ENCODE data around the gene PHYHD1. TPM values are rescaled to one million over a fixed set of nuclear protein-coding genes. Genes with fewer than 3 reads are reported as not detected.

Gene PHYHD1
- polyA plus RNA-seq, 3 donors = 41.6 to 58.1 (median 51.5) TPM

GRCh38 chr9:128916204-128916603 lies 4.6 kb upstream of the PHYHD1 start:
- H3K27ac ChIP-seq (ENCODE audit: low read depth, low read length) = no peak overlapping the region

DNA sequence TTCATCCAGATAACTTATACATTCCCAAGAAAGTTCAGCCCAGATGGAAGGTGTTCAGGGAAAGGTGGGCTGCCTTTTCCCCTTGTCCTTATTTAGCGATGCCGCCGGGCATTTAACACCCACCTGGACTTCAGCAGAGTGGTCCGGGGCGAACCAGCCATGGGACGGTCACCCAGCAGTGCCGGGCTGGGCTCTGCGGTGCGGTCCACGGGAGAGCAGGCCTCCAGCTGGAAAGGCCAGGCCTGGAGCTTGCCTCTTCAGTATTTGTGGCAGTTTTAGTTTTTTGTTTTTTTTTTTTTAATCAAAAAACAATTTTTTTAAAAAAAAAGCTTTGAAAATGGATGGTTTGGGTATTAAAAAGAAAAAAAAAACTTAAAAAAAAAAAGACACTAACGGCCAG lies 4.0 kb upstream of the PHYHD1 start:
- 73 to 80% (median 80%) methylated on average over 11 of the region's 11 CpGs for WGBS, 3 donors
- no peak overlapping the region for H3K27ac ChIP-seq (ENCODE audit: low read depth, low read length)

More at GRCh38 chr9:128916204-128916603, 4.6 kb upstream of the PHYHD1 start:
- 53 to 72% (median 58%) methylated on average over 17 to 18 of the region's 18 CpGs for WGBS, 3 donors

DNA sequence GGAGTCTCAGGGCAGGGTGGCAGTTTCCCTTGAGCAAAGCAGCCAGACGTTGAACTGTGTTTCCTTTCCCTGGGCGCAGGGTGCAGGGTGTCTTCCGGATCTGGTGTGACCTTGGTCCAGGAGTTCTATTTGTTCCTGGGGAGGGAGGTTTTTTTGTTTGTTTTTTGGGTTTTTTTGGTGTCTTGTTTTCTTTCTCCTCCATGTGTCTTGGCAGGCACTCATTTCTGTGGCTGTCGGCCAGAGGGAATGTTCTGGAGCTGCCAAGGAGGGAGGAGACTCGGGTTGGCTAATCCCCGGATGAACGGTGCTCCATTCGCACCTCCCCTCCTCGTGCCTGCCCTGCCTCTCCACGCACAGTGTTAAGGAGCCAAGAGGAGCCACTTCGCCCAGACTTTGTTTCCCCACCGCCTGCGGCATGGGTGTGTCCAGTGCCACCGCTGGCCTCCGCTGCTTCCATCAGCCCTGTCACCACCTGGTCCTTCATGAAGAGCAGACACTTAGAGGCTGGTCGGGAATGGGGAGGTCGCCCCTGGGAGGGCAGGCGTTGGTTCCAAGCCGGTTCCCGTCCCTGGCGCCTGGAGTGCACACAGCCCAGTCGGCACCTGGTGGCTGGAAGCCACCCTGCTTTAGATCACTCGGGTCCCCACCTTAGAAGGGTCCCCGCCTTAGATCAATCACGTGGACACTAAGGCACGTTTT lies 3.5 kb upstream of the PHYHD1 start:
- 41 to 66% (median 61%) methylated on average over 26 of the region's 26 CpGs for WGBS, 3 donors
- no peak overlapping the region for H3K27ac ChIP-seq (ENCODE audit: low read depth, low read length)

- 26 to 60% (median 36%) methylated on average over 2 of the region's 2 CpGs for WGBS, 3 donors
- H3K27ac ChIP-seq (ENCODE audit: low read depth, low read length) = no peak overlapping the region
Observed at GRCh38 chr9:128918921-128919320, 1.9 kb upstream of the PHYHD1 start.

GRCh38 chr9:128919402-128920089 lies 1.2 kb upstream of the PHYHD1 start:
- no peak overlapping the region for H3K27ac ChIP-seq (ENCODE audit: low read depth, low read length)
- WGBS, 3 donors = 59 to 76% (median 73%) methylated on average over 14 of the region's 14 CpGs

DNA sequence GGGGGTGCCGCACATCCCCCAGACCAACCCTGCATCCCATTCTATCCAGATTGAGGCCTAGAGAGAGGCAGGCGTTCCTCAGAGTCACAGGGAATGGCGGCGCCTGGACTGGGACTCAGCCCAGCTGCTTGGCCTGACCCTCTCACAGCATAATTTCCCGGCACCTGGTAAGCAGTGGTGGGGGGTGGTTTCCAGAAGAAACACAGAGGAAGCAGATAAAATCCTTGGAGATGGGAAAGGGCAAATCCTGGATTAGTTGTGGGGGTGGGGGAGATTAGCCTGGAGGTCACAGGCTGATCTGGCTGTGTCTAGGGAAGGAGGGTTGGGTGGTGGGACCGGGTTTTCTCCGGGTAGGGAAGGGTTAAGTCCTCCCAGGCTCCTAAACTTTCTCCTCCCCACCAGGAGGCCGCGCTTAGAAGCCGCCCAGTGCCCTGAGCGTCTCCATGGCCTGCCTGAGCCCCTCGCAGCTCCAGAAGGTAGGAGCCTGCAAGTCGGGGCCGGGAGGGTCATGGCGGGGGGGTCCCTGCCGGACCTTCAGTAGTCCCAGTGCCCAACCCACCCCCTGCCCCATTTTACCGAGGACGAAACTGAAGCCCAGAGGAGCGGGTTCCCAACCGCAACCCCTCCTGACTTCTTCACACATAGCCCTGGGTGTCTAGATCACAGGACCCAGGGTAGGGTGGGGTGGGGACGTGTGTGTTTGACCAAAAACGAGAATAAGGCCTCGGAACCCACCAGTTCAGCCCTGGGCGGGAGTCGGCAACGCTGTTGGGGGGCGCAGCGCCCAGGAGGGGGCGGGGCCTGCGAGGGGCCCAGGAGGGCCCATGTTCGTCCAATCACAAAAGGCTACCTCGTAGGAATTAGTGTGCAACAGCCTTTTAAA lies 1.3 kb downstream of the PHYHD1 start:
- peak overlapping the region; percentile 57 for H3K27ac ChIP-seq (ENCODE audit: low read depth, low read length)
- WGBS, 3 donors = 8 to 22% (median 15%) methylated on average over 31 to 32 of the region's 32 CpGs

DNA sequence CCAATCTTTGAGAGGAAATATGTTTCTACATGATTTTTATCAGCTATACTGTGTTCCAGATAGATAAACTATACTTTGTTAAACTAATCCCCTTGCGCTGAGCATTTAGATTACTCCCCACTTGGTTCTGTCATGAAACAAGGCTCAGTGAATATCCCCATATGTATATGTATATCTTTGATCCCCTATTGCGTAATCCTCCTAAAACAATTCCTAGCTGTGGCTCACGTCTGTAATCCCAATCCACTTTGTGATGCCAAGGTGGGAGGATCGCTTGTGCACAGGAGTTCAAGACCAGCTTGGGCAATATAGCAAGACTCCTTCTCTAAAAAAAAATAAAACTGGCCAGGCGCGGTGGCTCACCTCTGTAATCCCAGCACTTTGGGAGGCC lies 2.7 kb downstream of the PHYHD1 start:
- WGBS, 3 donors = 87 to 89% (median 87%) methylated on average over 6 of the region's 6 CpGs
- no peak overlapping the region for H3K27ac ChIP-seq (ENCODE audit: low read depth, low read length)

- 18 to 35% (median 32%) methylated on average over 10 of the region's 10 CpGs for WGBS, 3 donors
- H3K27ac ChIP-seq (ENCODE audit: low read depth, low read length) = no peak overlapping the region
Observed at GRCh38 chr9:128927731-128928411, 7.1 kb downstream of the PHYHD1 start.

GRCh38 chr9:128928624-128929023 lies 7.8 kb downstream of the PHYHD1 start:
- WGBS, 3 donors = 84 to 86% (median 85%) methylated on average over 2 of the region's 2 CpGs
- H3K27ac ChIP-seq (ENCODE audit: low read depth, low read length) = no peak overlapping the region

- WGBS, 3 donors = 80 to 91% (median 89%) methylated on average over 4 of the region's 4 CpGs
- H3K27ac ChIP-seq (ENCODE audit: low read depth, low read length) = no peak overlapping the region
Observed at GRCh38 chr9:128929560-128929959, 8.8 kb downstream of the PHYHD1 start.

DNA sequence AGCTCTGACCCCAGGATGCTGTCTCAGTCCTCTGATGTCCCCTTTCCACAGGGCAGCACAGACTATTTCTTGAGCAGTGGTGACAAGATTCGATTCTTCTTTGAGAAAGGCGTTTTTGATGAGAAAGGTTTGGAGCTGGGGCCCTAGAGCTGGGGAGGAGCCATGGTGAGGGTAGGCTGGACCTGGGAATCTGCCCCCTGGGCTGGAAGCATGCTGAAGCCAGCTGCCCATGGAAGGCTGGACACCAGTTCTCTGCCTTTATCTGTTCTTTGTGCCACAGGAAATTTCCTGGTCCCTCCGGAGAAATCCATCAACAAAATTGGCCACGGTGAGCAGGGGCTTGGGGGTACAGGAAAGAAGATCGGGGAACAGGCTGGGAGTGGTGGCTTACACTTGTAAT lies 12.9 kb downstream of the PHYHD1 start:
- H3K27ac ChIP-seq (ENCODE audit: low read depth, low read length) = no peak overlapping the region
- 86 to 92% (median 87%) methylated on average over 5 of the region's 5 CpGs for WGBS, 3 donors

DNA sequence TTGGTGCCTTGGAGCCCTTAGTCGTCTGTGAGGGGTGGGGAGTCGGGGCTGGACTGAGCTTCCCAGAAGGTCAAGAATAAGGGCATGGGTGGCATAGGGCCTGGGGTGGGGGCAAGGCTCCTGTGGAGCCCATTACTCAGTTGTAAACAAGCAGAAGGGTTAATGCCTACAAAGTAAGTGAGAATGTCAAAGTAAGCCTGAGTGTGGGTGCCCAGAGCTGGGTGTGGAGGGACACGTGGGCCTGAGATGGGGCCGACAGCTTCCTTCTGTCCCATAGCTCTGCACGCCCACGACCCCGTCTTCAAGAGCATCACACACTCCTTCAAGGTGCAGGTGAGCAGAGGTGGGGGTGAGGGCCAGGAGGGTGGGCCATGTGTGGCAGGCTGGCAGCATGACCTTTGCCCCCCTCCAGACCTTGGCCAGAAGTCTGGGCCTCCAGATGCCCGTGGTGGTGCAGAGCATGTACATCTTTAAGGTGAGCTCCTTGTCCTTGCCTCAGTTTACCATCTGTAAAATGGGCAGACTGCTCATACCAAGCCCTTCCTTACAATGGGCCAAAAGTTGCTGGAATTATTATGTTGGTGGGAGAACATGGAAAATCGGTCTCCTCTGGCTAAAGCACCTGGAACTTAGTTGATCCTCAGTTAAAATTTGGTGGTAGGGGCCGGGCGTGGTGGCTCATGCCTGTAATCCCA lies 15.5 kb downstream of the PHYHD1 start:
- WGBS, 3 donors = 83 to 88% (median 87%) methylated on average over 11 of the region's 11 CpGs
- no peak overlapping the region for H3K27ac ChIP-seq (ENCODE audit: low read depth, low read length)

- 93 to 97% (median 95%) methylated on average over 8 to 9 of the region's 9 CpGs for WGBS, 3 donors
- no peak overlapping the region for H3K27ac ChIP-seq (ENCODE audit: low read depth, low read length)
Observed at GRCh38 chr9:128937310-128938165, 16.8 kb downstream of the PHYHD1 start.

- 61 to 74% (median 68%) methylated on average over 13 to 15 of the region's 15 CpGs for WGBS, 3 donors
- H3K27ac ChIP-seq (ENCODE audit: low read depth, low read length) = no peak overlapping the region
Observed at GRCh38 chr9:128940271-128940921, 19.6 kb downstream of the PHYHD1 start.

DNA sequence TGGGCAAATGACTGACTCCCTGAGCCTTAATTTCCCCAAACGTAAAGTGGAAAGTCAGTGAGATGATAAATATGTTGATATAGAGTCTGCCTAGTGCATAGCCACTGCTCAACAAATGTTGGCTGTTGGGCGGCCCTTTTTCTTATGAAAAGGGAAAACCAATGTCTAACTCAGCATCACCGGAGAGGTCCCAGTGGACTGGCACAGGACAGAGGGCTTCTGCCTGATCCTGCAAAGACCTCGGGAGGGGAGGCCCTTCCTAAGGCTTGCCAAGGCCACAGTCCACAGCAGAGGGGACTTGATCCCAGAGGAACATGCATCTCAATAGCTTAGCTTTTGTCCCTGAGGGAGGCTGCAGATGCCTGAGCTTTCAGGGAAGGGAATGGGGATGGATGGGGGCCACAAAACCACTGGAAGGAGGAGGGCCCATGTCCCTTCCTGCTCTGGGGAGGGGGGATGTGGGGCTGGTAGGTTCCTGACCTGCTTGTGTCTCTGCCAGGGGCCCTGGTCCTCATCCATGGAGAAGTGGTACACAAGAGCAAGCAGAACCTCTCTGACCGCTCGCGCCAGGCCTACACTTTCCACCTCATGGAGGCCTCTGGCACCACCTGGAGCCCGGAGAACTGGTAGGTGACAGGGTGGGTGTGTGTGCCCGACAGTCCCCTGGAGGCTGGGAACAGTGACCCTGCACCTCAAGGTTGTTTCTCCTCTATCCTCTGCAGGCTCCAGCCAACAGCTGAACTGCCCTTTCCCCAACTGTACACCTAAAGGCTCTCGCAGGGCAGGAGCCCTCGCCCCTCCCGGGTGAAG lies 20.4 kb downstream of the PHYHD1 start:
- H3K27ac ChIP-seq (ENCODE audit: low read depth, low read length) = no peak overlapping the region
- 78 to 88% (median 85%) methylated on average over 11 to 12 of the region's 12 CpGs for WGBS, 3 donors
